ENCODE data around the gene CPXM1.
"Not testable (repeated sequence)": the region's sequence is repeated elsewhere in the genome, so short reads cannot be mapped to it uniquely, and the experiment has no call there.

Gene CPXM1

GRCh38 chr20:2816030-2816582 lies 15.7 kb upstream of the CPXM1 start, which contains the start of gene TMEM239:
Gene TMEM239 (plus strand): TSS chr20:2816364. CDS start chr20:2816555, 191 bp downstream.
- DNase-seq (ENCODE audit: low read depth), result no peak
- no peak within 1 kb of the TSS for H3K4me3 ChIP-seq (ENCODE audit: low read depth, low read length)
- TF ChIP-seq CTCF (IDR thresholded peaks at IDR 0.05; ENCODE audit: control insufficient read depth, extremely low read depth, insufficient read depth), result no peak

DNA sequence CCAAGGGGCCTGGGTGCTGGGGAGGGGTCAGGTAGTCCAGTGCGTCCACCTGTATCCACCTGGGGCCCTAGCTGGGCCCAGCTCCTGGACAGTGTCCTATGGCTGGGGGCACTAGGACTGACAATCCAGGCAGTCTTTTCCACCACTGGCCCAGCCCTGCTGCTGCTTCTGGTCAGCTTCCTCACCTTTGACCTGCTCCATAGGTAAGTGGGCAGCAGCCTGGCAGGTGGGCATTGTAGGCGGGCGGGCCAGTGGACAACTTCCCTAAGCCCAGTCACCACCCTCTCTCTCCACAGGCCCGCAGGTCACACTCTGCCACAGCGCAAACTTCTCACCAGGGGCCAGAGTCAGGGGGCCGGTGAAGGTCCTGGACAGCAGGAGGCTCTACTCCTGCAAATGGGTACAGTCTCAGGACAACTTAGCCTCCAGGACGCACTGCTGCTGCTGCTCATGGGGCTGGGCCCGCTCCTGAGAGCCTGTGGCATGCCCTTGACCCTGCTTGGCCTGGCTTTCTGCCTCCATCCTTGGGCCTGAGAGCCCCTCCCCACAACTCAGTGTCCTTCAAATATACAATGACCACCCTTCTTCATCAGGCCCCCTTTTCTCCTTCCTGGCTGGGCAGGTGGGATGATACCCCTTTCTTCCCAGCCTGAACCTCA lies 14.9 kb upstream of the CPXM1 start:
- H3K4me3 ChIP-seq (ENCODE audit: low read depth, low read length), result no peak overlapping the region
- no peak for TF ChIP-seq CTCF (IDR thresholded peaks at IDR 0.05; ENCODE audit: control insufficient read depth, extremely low read depth, insufficient read depth)
- no peak for DNase-seq (ENCODE audit: low read depth)

GRCh38 chr20:2814587-2815051 lies 14.2 kb upstream of the CPXM1 start, which contains the start of gene C20orf141:
Gene C20orf141 (plus strand): TSS chr20:2814987. CDS start chr20:2815185, 198 bp downstream.
- DNase-seq (ENCODE audit: low read depth), result no peak
- TF ChIP-seq CTCF (IDR thresholded peaks at IDR 0.05; ENCODE audit: control insufficient read depth, extremely low read depth, insufficient read depth), result no peak
- H3K4me3 ChIP-seq (ENCODE audit: low read depth, low read length), result no peak within 1 kb of the TSS

- no peak for DNase-seq (ENCODE audit: low read depth)
Measured at GRCh38 chr20:2814076-2814475, 13.6 kb upstream of the CPXM1 start.

DNA sequence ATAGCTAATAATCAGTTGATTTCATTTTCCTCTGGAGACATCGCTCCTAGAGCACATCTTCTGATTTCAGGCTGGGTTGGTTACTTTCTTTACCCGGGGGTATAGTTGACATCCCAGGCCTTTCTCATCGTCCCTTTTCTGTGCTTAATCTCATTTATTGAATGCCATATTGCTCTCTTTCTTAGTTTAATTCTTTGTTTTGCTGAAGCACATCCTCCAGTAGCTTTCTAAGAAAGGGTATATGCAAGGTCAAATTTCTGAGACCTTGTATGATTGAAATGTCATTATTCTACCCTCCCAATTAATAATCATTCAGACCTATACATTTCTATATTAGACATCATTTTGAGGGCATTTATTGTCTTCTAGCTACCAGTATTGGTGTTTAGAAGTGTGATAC lies 11.8 kb upstream of the CPXM1 start:
- TF ChIP-seq CTCF (IDR thresholded peaks at IDR 0.05; ENCODE audit: control insufficient read depth, extremely low read depth, insufficient read depth), result no peak
- no peak overlapping the region for H3K4me3 ChIP-seq (ENCODE audit: low read depth, low read length)
- no peak for DNase-seq (ENCODE audit: low read depth)

More at GRCh38 chr20:2814076-2814475, 13.6 kb upstream of the CPXM1 start:
- H3K4me3 ChIP-seq (ENCODE audit: low read depth, low read length), result no peak overlapping the region
- no peak for TF ChIP-seq CTCF (IDR thresholded peaks at IDR 0.05; ENCODE audit: control insufficient read depth, extremely low read depth, insufficient read depth)

- H3K4me3 ChIP-seq (ENCODE audit: low read depth, low read length), result no peak overlapping the region
- no peak for TF ChIP-seq CTCF (IDR thresholded peaks at IDR 0.05; ENCODE audit: control insufficient read depth, extremely low read depth, insufficient read depth)
- no peak for DNase-seq (ENCODE audit: low read depth)
Measured at GRCh38 chr20:2809690-2810089, 9.3 kb upstream of the CPXM1 start.

DNA sequence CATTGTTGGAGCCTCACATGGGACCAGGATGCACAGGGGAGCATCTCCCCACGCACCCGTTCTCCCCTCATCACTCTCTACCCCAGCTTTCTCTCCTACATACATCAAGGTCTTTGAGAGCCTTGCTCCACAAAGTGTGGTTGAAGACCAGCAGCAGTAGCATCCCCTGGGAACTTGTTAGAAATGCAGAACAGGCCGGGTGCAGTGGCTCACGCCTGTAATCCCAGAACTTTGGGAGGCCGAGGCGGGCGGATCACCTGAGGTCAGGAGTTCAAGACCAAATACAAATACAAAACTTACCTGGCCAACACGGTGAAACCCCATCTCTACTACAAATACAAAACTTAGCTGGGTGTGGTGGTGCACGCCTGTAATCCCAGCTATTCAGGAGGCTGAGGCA lies 7.5 kb upstream of the CPXM1 start:
- not testable (repeated sequence) for DNase-seq (ENCODE audit: low read depth); H3K4me3 ChIP-seq (ENCODE audit: low read depth, low read length)
